ENCODE data around the gene CUX1. TPM values are rescaled to one million over a fixed set of nuclear protein-coding genes. Genes with fewer than 3 reads are reported as not detected.

CUX1 gene
- total and polyA plus RNA-seq, 2 of the 13 experiments (the other 11 are each of a cell fraction or from before 2014, with no cell fraction given): 13.7 to 14.9 TPM

DNA sequence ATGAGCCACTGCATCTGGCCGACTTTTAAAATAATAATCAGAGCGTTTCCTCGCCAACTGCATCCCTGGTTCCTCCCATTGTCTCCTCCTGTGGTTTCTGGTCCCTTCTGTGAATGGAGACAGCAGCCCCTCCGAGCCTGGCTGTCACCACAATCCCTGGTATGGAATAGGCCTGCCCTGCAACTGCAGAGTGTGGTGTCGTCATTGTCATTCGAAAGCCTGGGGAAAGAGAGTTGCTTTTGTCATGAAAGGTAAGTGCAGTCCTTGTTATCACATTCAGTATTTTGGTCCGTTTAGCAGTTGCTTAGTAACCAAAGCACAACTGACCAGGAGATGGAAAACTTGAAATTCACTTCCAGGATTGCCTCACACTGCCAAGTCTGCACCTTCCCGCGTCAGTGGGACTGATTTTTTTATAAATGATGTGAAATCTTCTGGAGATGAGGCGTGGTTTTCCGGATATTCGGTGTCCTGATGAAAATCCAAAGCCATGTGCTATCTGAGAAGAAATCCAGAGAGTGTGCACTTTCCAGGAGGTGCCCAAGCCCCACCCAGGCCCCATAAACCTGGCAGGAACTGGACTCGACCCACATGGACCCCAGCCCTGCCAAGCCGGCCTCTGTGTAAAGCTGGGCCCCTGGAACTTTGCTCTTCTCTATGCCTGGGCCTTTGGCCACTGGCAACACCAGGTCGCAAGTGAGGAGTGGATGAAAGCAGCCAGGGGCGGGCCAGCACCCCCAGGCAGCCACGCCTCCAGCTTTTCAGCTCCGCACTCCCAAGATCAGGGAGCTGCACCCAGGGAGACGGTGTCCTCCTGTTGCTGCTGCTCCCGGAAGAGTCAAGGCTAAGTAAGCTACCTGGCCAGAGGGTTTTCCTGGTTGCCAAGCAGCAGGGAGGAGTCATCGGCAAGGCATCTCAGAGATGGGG is 335.5 kb downstream of the CUX1 start (continued):
- TF ChIP-seq FLYWCH1 (CRISPR knock-in tag; IDR thresholded peaks at IDR 0.05) (no peak), SRY (CRISPR knock-in tag; IDR thresholded peaks at IDR 0.05) (no peak; the same call in 1 of the 2 replicates), U2AF1 (optimal IDR thresholded peaks at IDR 0.05; ENCODE audit: low read depth, low read length) (no peak), ATF7 (IDR thresholded peaks at IDR 0.05) (peak; percentile 83), ATF7 (CRISPR knock-in tag; IDR thresholded peaks at IDR 0.05) (no peak; the same call in 1 of the 2 replicates), SALL1 (CRISPR knock-in tag; IDR thresholded peaks at IDR 0.05) (peak; percentile 81; the same call in 1 of the 2 replicates), ZNF891 (CRISPR knock-in tag; IDR thresholded peaks at IDR 0.05) (no peak), ZNF251 (CRISPR knock-in tag; IDR thresholded peaks at IDR 0.05) (no peak), PITX1 (CRISPR knock-in tag; IDR thresholded peaks at IDR 0.05) (peak; percentile 79), RFX5 (IDR thresholded peaks at IDR 0.05; ENCODE audit: low read depth, low read length) (peak; percentile 39; the same call in 1 of the 2 replicates), ZNF746 (CRISPR knock-in tag; IDR thresholded peaks at IDR 0.05) (peak; percentile 40; the same call in 1 of the 2 replicates), ZNF747 (CRISPR knock-in tag; IDR thresholded peaks at IDR 0.05; ENCODE audit: borderline replicate concordance) (peak; percentile 56; the same call in 1 of the 2 replicates), SKI (IDR thresholded peaks at IDR 0.05; ENCODE audit: partially characterized antibody) (no peak), ZNF501 (CRISPR knock-in tag; IDR thresholded peaks at IDR 0.05) (peak; percentile 92), ZNF577 (CRISPR knock-in tag; IDR thresholded peaks at IDR 0.05; ENCODE audit: borderline replicate concordance, low read depth) (no peak), ZFY (CRISPR knock-in tag; IDR thresholded peaks at IDR 0.05) (peak; percentile 77), ISL2 (CRISPR knock-in tag; IDR thresholded peaks at IDR 0.05) (0 out of 2 replicates have a peak, but pooled peaks have one; percentile 53), ZNF598 (CRISPR knock-in tag; IDR thresholded peaks at IDR 0.05; ENCODE audit: borderline replicate concordance) (peak; percentile 83; the same call in 1 of the 2 replicates)
- TF ChIP-seq, protein P1, sequence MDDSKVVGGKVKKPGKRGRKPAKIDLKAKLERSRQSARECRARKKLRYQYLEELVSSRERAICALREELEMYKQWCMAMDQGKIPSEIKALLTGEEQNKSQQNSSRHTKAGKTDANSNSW (CRISPR knock-in tag; IDR thresholded peaks at IDR 0.05; ENCODE audit: borderline replicate concordance): no peak
- TF ChIP-seq, protein P2, sequence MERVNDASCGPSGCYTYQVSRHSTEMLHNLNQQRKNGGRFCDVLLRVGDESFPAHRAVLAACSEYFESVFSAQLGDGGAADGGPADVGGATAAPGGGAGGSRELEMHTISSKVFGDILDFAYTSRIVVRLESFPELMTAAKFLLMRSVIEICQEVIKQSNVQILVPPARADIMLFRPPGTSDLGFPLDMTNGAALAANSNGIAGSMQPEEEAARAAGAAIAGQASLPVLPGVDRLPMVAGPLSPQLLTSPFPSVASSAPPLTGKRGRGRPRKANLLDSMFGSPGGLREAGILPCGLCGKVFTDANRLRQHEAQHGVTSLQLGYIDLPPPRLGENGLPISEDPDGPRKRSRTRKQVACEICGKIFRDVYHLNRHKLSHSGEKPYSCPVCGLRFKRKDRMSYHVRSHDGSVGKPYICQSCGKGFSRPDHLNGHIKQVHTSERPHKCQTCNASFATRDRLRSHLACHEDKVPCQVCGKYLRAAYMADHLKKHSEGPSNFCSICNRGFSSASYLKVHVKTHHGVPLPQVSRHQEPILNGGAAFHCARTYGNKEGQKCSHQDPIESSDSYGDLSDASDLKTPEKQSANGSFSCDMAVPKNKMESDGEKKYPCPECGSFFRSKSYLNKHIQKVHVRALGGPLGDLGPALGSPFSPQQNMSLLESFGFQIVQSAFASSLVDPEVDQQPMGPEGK (CRISPR knock-in tag; IDR thresholded peaks at IDR 0.05): peak; percentile 88
- TF ChIP-seq, protein P3, sequence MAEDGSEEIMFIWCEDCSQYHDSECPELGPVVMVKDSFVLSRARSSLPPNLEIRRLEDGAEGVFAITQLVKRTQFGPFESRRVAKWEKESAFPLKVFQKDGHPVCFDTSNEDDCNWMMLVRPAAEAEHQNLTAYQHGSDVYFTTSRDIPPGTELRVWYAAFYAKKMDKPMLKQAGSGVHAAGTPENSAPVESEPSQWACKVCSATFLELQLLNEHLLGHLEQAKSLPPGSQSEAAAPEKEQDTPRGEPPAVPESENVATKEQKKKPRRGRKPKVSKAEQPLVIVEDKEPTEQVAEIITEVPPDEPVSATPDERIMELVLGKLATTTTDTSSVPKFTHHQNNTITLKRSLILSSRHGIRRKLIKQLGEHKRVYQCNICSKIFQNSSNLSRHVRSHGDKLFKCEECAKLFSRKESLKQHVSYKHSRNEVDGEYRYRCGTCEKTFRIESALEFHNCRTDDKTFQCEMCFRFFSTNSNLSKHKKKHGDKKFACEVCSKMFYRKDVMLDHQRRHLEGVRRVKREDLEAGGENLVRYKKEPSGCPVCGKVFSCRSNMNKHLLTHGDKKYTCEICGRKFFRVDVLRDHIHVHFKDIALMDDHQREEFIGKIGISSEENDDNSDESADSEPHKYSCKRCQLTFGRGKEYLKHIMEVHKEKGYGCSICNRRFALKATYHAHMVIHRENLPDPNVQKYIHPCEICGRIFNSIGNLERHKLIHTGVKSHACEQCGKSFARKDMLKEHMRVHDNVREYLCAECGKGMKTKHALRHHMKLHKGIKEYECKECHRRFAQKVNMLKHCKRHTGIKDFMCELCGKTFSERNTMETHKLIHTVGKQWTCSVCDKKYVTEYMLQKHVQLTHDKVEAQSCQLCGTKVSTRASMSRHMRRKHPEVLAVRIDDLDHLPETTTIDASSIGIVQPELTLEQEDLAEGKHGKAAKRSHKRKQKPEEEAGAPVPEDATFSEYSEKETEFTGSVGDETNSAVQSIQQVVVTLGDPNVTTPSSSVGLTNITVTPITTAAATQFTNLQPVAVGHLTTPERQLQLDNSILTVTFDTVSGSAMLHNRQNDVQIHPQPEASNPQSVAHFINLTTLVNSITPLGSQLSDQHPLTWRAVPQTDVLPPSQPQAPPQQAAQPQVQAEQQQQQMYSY (CRISPR knock-in tag; IDR thresholded peaks at IDR 0.05): peak; percentile 77
- TF ChIP-seq, protein P4, sequence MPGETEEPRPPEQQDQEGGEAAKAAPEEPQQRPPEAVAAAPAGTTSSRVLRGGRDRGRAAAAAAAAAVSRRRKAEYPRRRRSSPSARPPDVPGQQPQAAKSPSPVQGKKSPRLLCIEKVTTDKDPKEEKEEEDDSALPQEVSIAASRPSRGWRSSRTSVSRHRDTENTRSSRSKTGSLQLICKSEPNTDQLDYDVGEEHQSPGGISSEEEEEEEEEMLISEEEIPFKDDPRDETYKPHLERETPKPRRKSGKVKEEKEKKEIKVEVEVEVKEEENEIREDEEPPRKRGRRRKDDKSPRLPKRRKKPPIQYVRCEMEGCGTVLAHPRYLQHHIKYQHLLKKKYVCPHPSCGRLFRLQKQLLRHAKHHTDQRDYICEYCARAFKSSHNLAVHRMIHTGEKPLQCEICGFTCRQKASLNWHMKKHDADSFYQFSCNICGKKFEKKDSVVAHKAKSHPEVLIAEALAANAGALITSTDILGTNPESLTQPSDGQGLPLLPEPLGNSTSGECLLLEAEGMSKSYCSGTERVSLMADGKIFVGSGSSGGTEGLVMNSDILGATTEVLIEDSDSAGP (CRISPR knock-in tag; IDR thresholded peaks at IDR 0.05; ENCODE audit: borderline replicate concordance): peak; percentile 75; the same call in 1 of the 2 replicates
